Measurements from ENCODE around the gene PPP1R12B.
"Not testable (repeated sequence)": the region's sequence is repeated elsewhere in the genome, so short reads cannot be mapped to it uniquely, and the experiment has no call there.

The PPP1R12B gene

DNA sequence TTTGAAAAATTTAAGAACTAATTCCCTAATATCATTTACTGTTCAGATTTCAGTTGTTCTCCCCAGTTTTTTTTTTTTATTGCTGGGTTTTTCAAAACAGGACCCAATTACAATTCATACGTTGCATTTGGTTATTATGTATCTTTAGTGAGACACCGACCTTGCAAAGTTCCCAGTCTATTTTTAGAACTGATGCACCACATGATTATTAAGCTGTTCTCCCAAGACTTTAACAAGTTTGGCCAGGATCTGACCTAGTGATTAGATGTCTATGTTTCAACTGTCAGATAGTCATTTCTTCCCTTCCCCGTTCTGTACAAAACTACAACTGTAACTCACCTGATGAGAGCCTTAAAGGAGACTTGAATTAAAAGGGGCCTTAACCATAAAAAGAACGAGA, 14.6 kb upstream of the PPP1R12B start:
- in situ Hi-C loops (cut with MboI; ENCODE audit: low pct_unique_long_range_greater_than_20kb, low sequenced_read_pairs, unreplicated experiment) = no loop called here
- TF ChIP-seq CTCF (IDR thresholded peaks at IDR 0.05; ENCODE audit: extremely low read depth, insufficient read depth, missing control alignments) = no peak
- no peak for DNase-seq (ENCODE audit: low spot score)

GRCh38 chr1:202343652-202344349, 4.7 kb upstream of the PPP1R12B start:
- in situ Hi-C loops (cut with MboI; ENCODE audit: low pct_unique_long_range_greater_than_20kb, low sequenced_read_pairs, unreplicated experiment) = no loop called here
- TF ChIP-seq CTCF (IDR thresholded peaks at IDR 0.05; ENCODE audit: extremely low read depth, insufficient read depth, missing control alignments) = peak; percentile 57
- DNase-seq (ENCODE audit: low spot score) = no peak

DNA sequence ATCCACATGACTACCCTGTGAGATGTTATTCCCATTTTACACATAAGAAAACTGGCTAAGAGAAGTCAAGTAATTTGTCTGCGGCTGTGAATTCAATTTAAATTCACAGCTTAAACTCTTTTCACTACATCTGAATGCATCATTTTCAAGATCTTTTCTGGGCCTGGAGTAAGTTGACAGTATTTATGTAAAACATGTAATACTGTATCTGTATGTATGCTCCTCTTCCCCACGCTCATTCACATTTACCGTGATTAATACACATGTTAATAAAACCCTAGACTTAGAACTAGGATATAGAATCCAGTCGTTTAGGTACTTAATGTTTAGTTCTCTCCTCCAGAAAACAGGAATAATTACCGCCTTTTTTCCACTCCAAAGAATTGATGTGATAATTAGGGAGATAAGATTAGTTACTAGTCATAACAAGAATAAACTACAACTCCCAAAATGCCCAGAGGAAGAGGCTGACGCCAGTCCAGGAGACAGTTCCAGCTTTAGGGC, 442 bp upstream of the PPP1R12B start:
- no peak for DNase-seq (ENCODE audit: low spot score)
- in situ Hi-C loops (cut with MboI; ENCODE audit: low pct_unique_long_range_greater_than_20kb, low sequenced_read_pairs, unreplicated experiment) = no loop called here
- TF ChIP-seq CTCF (IDR thresholded peaks at IDR 0.05; ENCODE audit: extremely low read depth, insufficient read depth, missing control alignments) = no peak

DNA sequence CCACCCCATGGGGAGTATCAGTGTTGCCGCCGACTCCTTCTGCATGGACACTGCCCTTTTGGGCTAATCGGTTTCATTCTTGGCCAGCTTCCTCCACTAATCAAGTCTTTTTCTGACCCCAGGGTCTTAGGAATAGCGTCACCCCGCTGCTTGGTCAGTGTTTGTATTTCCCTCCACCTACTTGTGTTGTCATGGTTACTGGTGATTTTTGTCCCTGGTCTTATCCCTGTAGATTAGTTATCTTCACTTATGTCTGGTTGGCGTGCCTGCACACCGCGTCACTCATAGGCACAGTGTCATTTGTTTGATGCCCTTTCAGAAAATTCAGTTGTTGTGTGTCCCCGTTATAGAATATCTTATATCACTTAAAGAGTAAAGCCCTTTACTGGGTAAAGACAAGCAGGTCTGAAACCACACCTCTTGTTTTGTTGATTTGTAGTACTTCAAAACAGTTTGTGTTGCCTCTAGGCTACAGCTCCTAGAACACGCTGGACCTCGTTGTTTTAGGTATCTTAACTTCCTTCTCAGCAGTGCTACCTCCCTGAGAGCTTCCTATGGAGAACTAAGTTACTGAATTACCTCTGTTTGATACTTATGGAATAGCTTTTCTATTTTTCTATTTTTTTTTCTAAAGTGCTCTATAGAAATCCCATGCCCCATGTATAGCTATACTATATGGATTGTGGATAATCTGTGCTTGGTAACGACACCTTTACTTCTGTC, 868 bp downstream of the PPP1R12B start:
- TF ChIP-seq CTCF (IDR thresholded peaks at IDR 0.05; ENCODE audit: extremely low read depth, insufficient read depth, missing control alignments) = no peak
- in situ Hi-C loops (cut with MboI; ENCODE audit: low pct_unique_long_range_greater_than_20kb, low sequenced_read_pairs, unreplicated experiment) = no loop called here
- DNase-seq (ENCODE audit: low spot score) = no peak

DNA sequence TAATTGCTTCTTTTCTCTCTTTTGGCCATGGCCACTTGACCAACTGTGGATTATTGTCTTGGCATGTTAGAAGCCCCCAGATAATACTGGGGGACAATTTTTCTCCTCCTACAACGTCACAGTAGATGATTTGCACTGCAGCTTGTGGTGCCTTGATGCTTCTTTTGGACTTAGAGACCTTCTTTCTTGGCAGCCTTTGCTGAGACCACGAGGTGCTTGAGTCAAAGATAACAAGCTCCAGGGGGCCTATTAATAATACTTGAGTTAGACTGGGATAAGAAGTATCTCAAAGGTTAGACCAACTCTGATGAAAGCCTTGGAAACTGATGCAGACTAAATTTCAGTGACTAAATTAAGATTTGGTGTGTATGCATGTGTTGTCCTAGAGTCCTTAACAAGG, 3.2 kb downstream of the PPP1R12B start:
- DNase-seq (ENCODE audit: low spot score) = no peak
- no peak for TF ChIP-seq CTCF (IDR thresholded peaks at IDR 0.05; ENCODE audit: extremely low read depth, insufficient read depth, missing control alignments)
- in situ Hi-C loops (cut with MboI; ENCODE audit: low pct_unique_long_range_greater_than_20kb, low sequenced_read_pairs, unreplicated experiment) = no loop called here

DNA sequence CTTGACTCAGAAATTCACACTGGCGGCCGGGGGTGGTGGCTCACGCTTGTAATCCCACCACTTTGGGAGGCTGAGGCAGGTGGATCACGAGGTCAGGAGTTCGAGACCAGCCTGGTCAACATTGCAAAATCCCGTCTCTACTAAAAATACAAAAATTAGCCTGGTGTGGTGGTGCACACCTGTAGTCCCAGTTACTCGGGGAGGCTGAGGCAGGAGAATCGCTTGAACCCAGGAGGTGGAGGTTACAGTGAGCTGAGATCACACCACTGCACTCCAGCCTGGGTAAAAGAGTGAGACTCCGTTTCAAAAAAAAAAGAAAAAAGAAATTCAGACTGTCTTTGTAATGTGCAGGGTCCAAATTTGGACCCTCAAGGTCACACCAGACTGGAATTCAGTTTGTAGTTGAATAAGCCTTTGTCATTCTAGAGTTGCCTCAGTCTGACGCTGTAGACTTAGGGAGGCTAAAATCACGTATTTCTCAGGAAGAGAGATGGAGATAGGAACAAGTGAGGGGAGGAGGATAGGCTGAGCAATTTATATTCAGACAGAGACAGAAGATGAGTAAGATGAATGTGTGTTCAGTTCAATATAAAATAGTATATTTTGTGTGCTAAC, 4.2 kb downstream of the PPP1R12B start:
- in situ Hi-C loops (cut with MboI; ENCODE audit: low pct_unique_long_range_greater_than_20kb, low sequenced_read_pairs, unreplicated experiment); DNase-seq (ENCODE audit: low spot score): not testable (repeated sequence)

Measured in GM13977 (cell line).